ENCODE measurements around the gene NPHP4.

NPHP4 gene

DNA sequence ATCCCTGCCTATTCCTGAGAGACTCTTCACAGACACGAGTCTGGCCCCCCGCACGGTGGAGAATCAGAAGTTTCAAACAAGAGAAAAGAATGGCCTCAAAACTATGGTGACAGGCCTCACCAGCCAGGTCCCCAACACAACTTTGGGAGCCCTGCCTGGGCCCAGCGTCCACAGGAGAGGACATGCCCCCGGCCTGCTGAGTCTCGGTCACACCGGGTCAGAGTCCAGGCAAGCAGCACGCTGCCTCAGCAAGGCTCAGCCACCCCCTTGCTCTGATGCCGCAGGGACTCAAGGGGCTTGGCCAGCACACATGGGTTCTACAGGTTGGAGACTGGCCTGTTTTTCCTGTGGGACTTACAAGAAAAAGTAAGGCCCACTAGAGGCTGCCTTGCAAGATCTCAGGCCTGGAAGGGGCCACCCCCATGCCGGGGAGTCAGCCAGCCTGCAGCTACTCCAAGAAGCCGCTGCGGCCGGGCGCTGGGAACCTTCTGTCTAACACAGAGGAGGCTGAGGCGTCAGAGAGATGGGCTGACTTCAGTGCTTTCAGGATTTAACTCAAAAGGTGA is 116.8 kb downstream of the NPHP4 start:
- no peak for TF ChIP-seq CTCF (IDR thresholded peaks at IDR 0.05; ENCODE audit: low read depth, low read length)
- no peak overlapping the region for H3K4me3 ChIP-seq (replicated peaks in 1 of 2; ENCODE audit: low read depth in 2 of 2, low read length in 2 of 2)
- DNase-seq (ENCODE audit: low read depth in 2 of 2) = no peak

DNA sequence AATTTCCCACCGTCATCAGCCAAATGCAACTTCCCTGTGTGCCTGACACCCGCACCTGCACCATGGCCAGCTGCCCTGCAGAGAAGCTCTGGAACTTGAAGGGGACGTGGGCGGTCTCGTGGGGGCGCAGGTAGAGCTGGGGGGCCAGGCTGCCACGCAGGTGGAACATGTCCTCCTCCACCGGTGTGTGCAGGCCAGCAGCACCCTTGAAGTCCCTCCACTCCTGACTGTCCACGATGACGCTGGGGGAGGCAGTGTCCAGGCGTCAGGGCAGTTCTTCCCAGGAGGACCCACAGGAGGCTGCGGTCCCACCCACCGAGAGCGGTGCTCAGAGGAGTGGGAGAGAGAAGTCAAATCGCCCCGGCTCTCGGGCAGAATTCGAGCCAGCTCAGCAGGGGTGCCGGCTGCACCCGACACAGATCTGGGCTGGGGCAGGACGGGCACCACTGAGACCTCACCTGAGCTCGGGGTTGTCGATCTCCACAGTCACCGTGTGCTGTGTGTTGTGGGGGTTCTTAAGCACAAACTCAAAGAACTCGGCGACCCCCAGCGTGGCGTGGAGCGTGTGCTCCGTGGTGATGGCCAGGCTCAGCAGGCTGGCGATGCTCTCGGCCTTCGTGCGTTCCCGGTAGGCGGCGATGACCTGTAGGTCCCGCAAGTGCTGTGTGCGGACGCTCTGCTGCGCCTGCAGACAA is 117.7 kb downstream of the NPHP4 start:
- H3K4me3 ChIP-seq (replicated peaks in 1 of 2; ENCODE audit: low read depth in 2 of 2, low read length in 2 of 2) = no peak overlapping the region
- TF ChIP-seq CTCF (IDR thresholded peaks at IDR 0.05; ENCODE audit: low read depth, low read length) = no peak
- no peak for DNase-seq (ENCODE audit: low read depth in 2 of 2)

GRCh38 chr1:5873556-5873955 is 118.7 kb downstream of the NPHP4 start:
- TF ChIP-seq CTCF (IDR thresholded peaks at IDR 0.05; ENCODE audit: low read depth, low read length) = no peak
- DNase-seq (ENCODE audit: low read depth in 2 of 2) = no peak
- no peak overlapping the region for H3K4me3 ChIP-seq (replicated peaks in 1 of 2; ENCODE audit: low read depth in 2 of 2, low read length in 2 of 2)

- H3K4me3 ChIP-seq (replicated peaks in 1 of 2; ENCODE audit: low read depth in 2 of 2, low read length in 2 of 2) = no peak overlapping the region
- no peak for TF ChIP-seq CTCF (IDR thresholded peaks at IDR 0.05; ENCODE audit: low read depth, low read length)
- no peak for DNase-seq (ENCODE audit: low read depth in 2 of 2)
Observed at GRCh38 chr1:5872886-5873285, 119.3 kb downstream of the NPHP4 start.

- H3K4me3 ChIP-seq (replicated peaks in 1 of 2; ENCODE audit: low read depth in 2 of 2, low read length in 2 of 2) = no peak overlapping the region
- TF ChIP-seq CTCF (IDR thresholded peaks at IDR 0.05; ENCODE audit: low read depth, low read length) = no peak
- DNase-seq (ENCODE audit: low read depth in 2 of 2) = no peak
Observed at GRCh38 chr1:5868931-5869500, 123.2 kb downstream of the NPHP4 start.

DNA sequence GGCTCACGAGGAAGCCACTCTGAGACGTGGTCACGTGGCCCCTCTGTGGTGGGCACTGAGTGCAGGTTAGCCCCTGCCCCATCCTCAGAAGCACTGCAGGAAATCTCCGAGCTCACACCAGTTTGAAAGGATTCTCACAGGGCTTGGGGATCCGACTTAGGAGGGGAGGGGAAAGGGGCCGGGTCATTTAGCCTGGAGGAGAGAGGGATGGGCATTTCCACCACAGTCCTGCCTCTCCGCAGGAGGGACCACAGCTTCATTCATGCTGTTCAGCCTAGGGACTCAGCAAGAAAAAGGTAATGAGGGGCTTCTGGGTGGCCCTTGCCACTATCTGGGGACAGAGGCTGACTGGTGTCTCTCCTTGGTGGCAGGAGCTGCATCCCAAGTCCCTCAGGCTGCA is 126.5 kb downstream of the NPHP4 start:
- H3K4me3 ChIP-seq (replicated peaks in 1 of 2; ENCODE audit: low read depth in 2 of 2, low read length in 2 of 2) = no peak overlapping the region
- no peak for DNase-seq (ENCODE audit: low read depth in 2 of 2)
- TF ChIP-seq CTCF (IDR thresholded peaks at IDR 0.05; ENCODE audit: low read depth, low read length) = no peak
